HepG2 (cell line): Measurements from ENCODE around the gene C20orf202. TPM values are rescaled to one million over a fixed set of nuclear protein-coding genes. Genes with fewer than 3 reads are reported as not detected.

ENCODE experiments used
- ARID4A ChIP-seq: sonication (generic); formaldehyde crosslinking; IDR thresholded peaks from 2 replicates; pipeline ENCODE4 v1.5.0; 2020; ENCODE audit warnings: mild to moderate bottlenecking, missing genetic modification reagents, borderline replicate concordance
- ATM ChIP-seq: fragments of 450-650 bp; IDR thresholded peaks from 2 replicates; pipeline ENCODE4 v1.7.1; 2017; ENCODE audit warnings: mild to moderate bottlenecking, borderline replicate concordance
- BORCS8-MEF2B ChIP-seq: sonication (generic); formaldehyde crosslinking; IDR thresholded peaks from 2 replicates; pipeline ENCODE4 v1.8.0; 2022; ENCODE audit warnings: mild to moderate bottlenecking, missing genetic modification reagents
- CC2D1A ChIP-seq: sonication (generic); formaldehyde crosslinking; IDR thresholded peaks from 2 replicates; pipeline ENCODE4 v1.8.1; 2023; ENCODE audit warnings: mild to moderate bottlenecking, missing genetic modification reagents
- IKZF5 ChIP-seq: IDR thresholded peaks from 2 replicates; pipeline ENCODE4 v1.6.1; 2018; ENCODE audit warnings: missing genetic modification reagents, mild to moderate bottlenecking, missing compliant biosample characterization
- NFE2 ChIP-seq: sonication (generic); formaldehyde crosslinking; IDR thresholded peaks from 2 replicates; pipeline ENCODE4 v1.4.0; 2020; ENCODE audit warnings: missing genetic modification reagents
- NRL ChIP-seq: sonication (generic); formaldehyde crosslinking; IDR thresholded peaks from 2 replicates; pipeline ENCODE4 v1.5.0; 2020; ENCODE audit warnings: missing genetic modification reagents, mild to moderate bottlenecking, moderate library complexity, borderline replicate concordance
- PRDM4 ChIP-seq: sonication (generic); formaldehyde crosslinking; IDR thresholded peaks from 2 replicates; pipeline ENCODE4 v1.9.0; 2021; ENCODE audit warnings: missing genetic modification reagents, borderline replicate concordance
- SAP130 ChIP-seq: IDR thresholded peaks from 2 replicates; pipeline ENCODE4 v1.6.1; 2016; ENCODE audit warnings: low read depth
- SP4 ChIP-seq: sonication (generic); formaldehyde crosslinking; IDR thresholded peaks from 2 replicates; pipeline ENCODE4 v1.8.1; 2023; ENCODE audit warnings: mild to moderate bottlenecking, missing genetic modification reagents
- TBX2 ChIP-seq: sonication (generic); formaldehyde crosslinking; IDR thresholded peaks from 2 replicates; pipeline ENCODE4 v1.5.0; 2020; ENCODE audit warnings: missing genetic modification reagents, mild to moderate bottlenecking, borderline replicate concordance
- ZBTB39 ChIP-seq: sonication (generic); formaldehyde crosslinking; IDR thresholded peaks from 2 replicates; pipeline ENCODE4 v1.5.0; 2020; ENCODE audit warnings: missing genetic modification reagents
- ZNF484 ChIP-seq: sonication (generic); formaldehyde crosslinking; IDR thresholded peaks from 2 replicates; pipeline ENCODE4 v1.5.1; 2020; ENCODE audit warnings: mild to moderate bottlenecking, low read depth, missing genetic modification reagents, borderline replicate concordance
- ZNF710 ChIP-seq: sonication (generic); formaldehyde crosslinking; IDR thresholded peaks from 2 replicates; pipeline ENCODE4 v1.5.0; 2020; ENCODE audit warnings: mild to moderate bottlenecking, missing genetic modification reagents, borderline replicate concordance
- ZNF788 ChIP-seq: sonication (generic); formaldehyde crosslinking; IDR thresholded peaks from 2 replicates; pipeline ENCODE4 v1.5.0; 2020; ENCODE audit warnings: mild to moderate bottlenecking, missing genetic modification reagents, borderline replicate concordance
- polyA plus RNA-seq, 8 experiments: library from polyadenylated mRNA; depleted of rRNA in 3 of 8; stranded (reverse) in 7 of 8; unstranded in 1 of 8; fragments of >200 nt; fragmentation: Illumina TruSeq in 4 of 8; extraction: Trizol in 4 of 8; gene quantifications; 2 replicates each; pipeline versions ENCODE4 v1.2.1 to v1.2.3, GENCODE V29; 2011 to 2016; ENCODE audit warnings: low read depth in 4 of 8, missing spikeins in 1 of 8, mixed read lengths in 1 of 8; ENCODE audit not compliant: insufficient read depth in 1 of 8
- total RNA-seq, 5 experiments: library from RNA; depleted of rRNA; stranded (reverse); fragments of >200 nt; fragmentation: Illumina TruSeq; extraction: Trizol; gene quantifications; 2 replicates each; pipeline ENCODE4 v1.2.3, GENCODE V29; 2016; ENCODE audit warnings: low read depth in 1 of 5

C20orf202 gene
- total and polyA plus RNA-seq, 2 of the 13 experiments (the other 11 are each of a cell fraction or from before 2014, with no cell fraction given), result 0.20 to 1.2 TPM

GRCh38 chr20:1187605-1188171 lies 15.6 kb upstream of the C20orf202 start (continued):
- TF ChIP-seq ZNF710 (CRISPR knock-in tag) (peak; percentile 62; the same call in 1 of the 2 replicates), ZBTB39 (CRISPR knock-in tag) (no peak), PRDM4 (CRISPR knock-in tag) (no peak), CC2D1A (no peak), ZNF484 (CRISPR knock-in tag) (no peak), SAP130 (peak; percentile 94), NFE2 (CRISPR knock-in tag) (no peak), SP4 (CRISPR knock-in tag) (no peak; the same call in 1 of the 2 replicates), ATM (no peak), ZNF788 (CRISPR knock-in tag) (peak; percentile 51; the same call in 1 of the 2 replicates), ARID4A (CRISPR knock-in tag) (peak; percentile 27; the same call in 1 of the 2 replicates), TBX2 (CRISPR knock-in tag) (0 out of 2 replicates have a peak, but pooled peaks have one; percentile 27), IKZF5 (0 out of 2 replicates have a peak, but pooled peaks have one; percentile 33), NRL (CRISPR knock-in tag) (no peak), BORCS8-MEF2B (CRISPR knock-in tag) (no peak)
